Natural killer cell (primary cell): ENCODE measurements around the gene HOXD9. TPM values are rescaled to one million over a fixed set of nuclear protein-coding genes. Genes with fewer than 3 reads are reported as not detected.

ENCODE experiments used
- ATAC-seq, 3 donors: fragments of 150-1000 bp in 2 of 3; fragments of 200-7000 bp in 1 of 3; cut with Tn5 transposase; 1 replicate in 1 of 3; 2 replicates in 2 of 3; pipeline ENCODE4 v1.10.0; 2021; ENCODE audit warnings: mild to moderate bottlenecking in 2 of 3, moderate library complexity in 2 of 3
- DNase-seq, 2 donors: peaks; one replicate each; pipeline versions ENCODE4 v3.0.0 to v3.0.0-alpha.2; 2013 to 2021; ENCODE audit warnings: mixed read lengths in 1 of 2
- H3K27ac ChIP-seq: one replicate; pipeline ENCODE4 v1.5.1; 2013; ENCODE audit warnings: mild to moderate bottlenecking, low read length
- H3K27me3 ChIP-seq: one replicate; pipeline ENCODE4 v1.6.1; 2013; ENCODE audit warnings: low read length; ENCODE audit not compliant: control insufficient read depth, insufficient read depth
- H3K36me3 ChIP-seq: one replicate; pipeline ENCODE4 v1.6.1; 2013; ENCODE audit warnings: low read length; ENCODE audit not compliant: control insufficient read depth, insufficient read depth
- H3K4me1 ChIP-seq: one replicate; pipeline ENCODE4 v1.6.1; 2013; ENCODE audit warnings: low read length; ENCODE audit not compliant: control insufficient read depth, insufficient read depth
- H3K4me3 ChIP-seq: one replicate; pipeline ENCODE4 v1.5.1; 2013; ENCODE audit warnings: low read length
- H3K9me3 ChIP-seq: one replicate; pipeline ENCODE4 v1.6.1; 2013; ENCODE audit warnings: low read length; ENCODE audit not compliant: control insufficient read depth, insufficient read depth
- H3K27ac Mint-ChIP-seq, 2 donors: one replicate each; pipeline ENCODE4 v1.8.0; 2022; ENCODE audit warnings: mild to moderate bottlenecking in 2 of 2, mixed read lengths in 2 of 2, moderate library complexity in 1 of 2
- H3K27me3 Mint-ChIP-seq, 2 donors: one replicate each; pipeline ENCODE4 v1.8.0; 2022; ENCODE audit warnings: low read depth in 2 of 2, mixed read lengths in 2 of 2
- H3K36me3 Mint-ChIP-seq: one replicate; pipeline ENCODE4 v1.8.0; 2022; ENCODE audit warnings: mixed read lengths
- H3K4me1 Mint-ChIP-seq, 2 donors: one replicate each; pipeline ENCODE4 v1.8.0; 2022; ENCODE audit warnings: mixed read lengths in 2 of 2
- H3K4me3 Mint-ChIP-seq: one replicate; pipeline ENCODE4 v1.8.0; 2022; ENCODE audit warnings: mild to moderate bottlenecking, moderate library complexity, mixed read lengths
- H3K9me3 Mint-ChIP-seq, 2 donors: one replicate each; pipeline ENCODE4 v1.8.0; 2022; ENCODE audit warnings: mixed read lengths in 2 of 2
- CTCF ChIP-seq: fragments of 200-600 bp; IDR thresholded peaks from one replicate; pipeline ENCODE4 v1.8.0; 2022; ENCODE audit warnings: antibody characterized with exemption
- WGBS: methylation state at CpG from one replicate; pipeline ENCODE4 v1.1.7; 2013; ENCODE audit warnings: missing lambda C conversion rate; ENCODE audit not compliant: insufficient coverage; 5-methylcytosine and 5-hydroxymethylcytosine counted together
- intact Hi-C: fragments of 100-400 bp; cut with micrococcal nuclease; formaldehyde crosslinking; loops from one replicate; pipeline ENCODE4 v1.14.2; 2022
- total RNA-seq, 4 donors: library from RNA; stranded (reverse); fragments of 120-200 nt in 1 of 4; gene quantifications; one replicate each; pipeline versions ENCODE4 v1.2.3 to v1.2.4, GENCODE V29; 2013 to 2022

Gene HOXD9
- total RNA-seq, 3 donors from 2014 or later (not counting 1 experiment from before 2014, with no cell fraction given): not detected

DNA sequence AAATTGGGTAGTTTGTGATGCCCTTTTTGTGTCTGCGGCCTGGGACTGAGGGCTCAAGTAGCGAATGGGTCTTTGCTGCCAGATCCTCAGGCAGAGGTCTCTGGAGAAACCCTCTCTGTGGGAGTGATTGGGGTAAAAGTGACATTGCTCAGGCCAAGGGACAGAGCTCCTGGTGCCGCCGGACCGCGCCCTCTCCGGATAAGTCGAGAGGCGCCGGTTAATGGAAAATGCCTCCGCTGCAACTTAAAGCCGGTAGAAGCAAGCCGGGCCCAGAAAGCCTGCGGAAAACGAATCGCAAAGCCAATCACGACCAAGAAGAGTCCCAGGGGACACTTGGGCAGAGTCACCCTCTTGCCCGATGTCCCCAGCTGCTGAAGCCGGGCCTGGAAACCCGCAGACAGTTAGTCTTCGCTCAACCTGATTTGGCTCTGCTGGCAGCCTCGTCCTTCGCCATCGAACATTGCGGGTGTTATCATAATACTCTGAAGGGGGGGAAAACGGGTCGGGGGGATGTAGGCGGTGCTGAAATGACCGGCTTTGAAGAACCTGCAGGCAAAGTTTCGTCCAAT is 23.3 kb upstream of the HOXD9 start:
- Histone ChIP-seq H3K27me3 (peaks cover 93% of the 10 kb centered on the region), H3K9me3 (peaks cover 6% of the 10 kb centered on the region), H3K36me3 (no peaks in the 10 kb centered on the region), H3K4me1 (peaks cover 18% of the 10 kb centered on the region), H3K27ac (no peak overlapping the region), H3K4me3 (no peak overlapping the region)
- H3K36me3 Mint-ChIP-seq: no peaks in the 10 kb centered on the region
- intact Hi-C loops: loop anchor here (5.0 kb wide), 1 partner anchor 847 kb away; no protein-coding TSS in a partner anchor
- peaks cover 78% of the 10 kb centered on the region in 2 donors for H3K27me3 Mint-ChIP-seq
- no peaks in the 10 kb centered on the region for H3K9me3 Mint-ChIP-seq
- no peak overlapping the region for H3K4me3 Mint-ChIP-seq
- TF ChIP-seq CTCF: no peak
- H3K4me1 Mint-ChIP-seq: peaks cover 18 to 22% of the 10 kb centered on the region in 2 donors
- ATAC-seq (no peak), DNase-seq (no peak)
- no peak overlapping the region for H3K27ac Mint-ChIP-seq
- WGBS: 13% methylated on average over 30 of the region's 30 CpGs

GRCh38 chr2:176099728-176100546 is 22.6 kb upstream of the HOXD9 start, which contains the start of gene HOXD12:
Gene HOXD12 (plus strand): TSS chr2:176099795. CDS start chr2:176099802, 7 bp downstream.
- TF ChIP-seq CTCF: no peak
- Histone ChIP-seq H3K4me3 (no peak within 1 kb of the TSS), H3K27ac (no peak within 1 kb of the TSS), H3K36me3 (no peaks in the 10 kb centered on the region), H3K4me1 (peaks cover 18% of the 10 kb centered on the region), H3K9me3 (peaks cover 6% of the 10 kb centered on the region), H3K27me3 (peaks cover 93% of the 10 kb centered on the region)
- H3K9me3 Mint-ChIP-seq: no peaks in the 10 kb centered on the region
- intact Hi-C loops: loop anchor here (5.0 kb wide), 1 partner anchor 848 kb away; no protein-coding TSS in a partner anchor
- DNase-seq: peak in 1 of 2 donors; percentile 10
- peaks cover 78 to 79% of the 10 kb centered on the region in 2 donors for H3K27me3 Mint-ChIP-seq
- H3K4me1 Mint-ChIP-seq: peaks cover 18 to 24% of the 10 kb centered on the region in 2 donors
- WGBS: 10% methylated on average over 70 of the region's 70 CpGs
- H3K36me3 Mint-ChIP-seq: no peaks in the 10 kb centered on the region
- no peak for ATAC-seq
- H3K27ac Mint-ChIP-seq: no peak within 1 kb of the TSS
- H3K4me3 Mint-ChIP-seq: peak within 1 kb of the TSS; percentile 25

DNA sequence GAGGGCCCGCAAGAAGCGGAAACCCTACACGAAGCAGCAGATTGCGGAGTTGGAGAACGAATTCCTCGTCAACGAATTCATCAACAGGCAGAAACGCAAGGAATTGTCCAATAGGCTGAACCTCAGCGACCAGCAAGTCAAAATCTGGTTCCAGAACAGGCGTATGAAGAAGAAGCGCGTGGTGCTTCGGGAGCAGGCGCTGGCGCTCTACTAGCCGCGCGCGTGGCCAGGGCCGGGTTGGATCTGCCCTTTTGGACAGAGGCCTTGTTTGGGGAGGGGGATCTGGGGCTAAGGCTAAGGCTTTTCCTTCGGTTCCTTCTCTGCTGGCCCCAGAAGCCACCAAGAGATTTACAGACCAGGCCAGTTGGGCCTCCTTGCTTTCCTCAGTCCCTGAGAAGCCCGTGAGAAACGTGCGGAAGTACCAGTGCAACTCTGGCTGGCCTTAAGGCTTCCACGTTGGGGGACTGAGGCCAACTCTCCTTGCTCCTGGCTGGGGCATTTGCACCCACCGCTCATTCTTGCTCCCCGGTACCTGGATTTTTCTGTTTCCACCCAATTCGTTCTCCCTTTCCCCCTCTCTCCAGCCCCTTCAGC is 21.9 kb upstream of the HOXD9 start:
- H3K27ac ChIP-seq: no peak overlapping the region
- Mint-ChIP-seq H3K27me3 (peaks cover 78 to 79% of the 10 kb centered on the region in 2 donors), H3K36me3 (no peaks in the 10 kb centered on the region), H3K4me3 (no peak overlapping the region), H3K27ac (no peak overlapping the region), H3K9me3 (no peaks in the 10 kb centered on the region), H3K4me1 (peaks cover 18 to 31% of the 10 kb centered on the region in 2 donors)
- no peak for TF ChIP-seq CTCF
- H3K27me3 ChIP-seq: peaks cover 93% of the 10 kb centered on the region
- ATAC-seq: no peak
- peaks cover 4% of the 10 kb centered on the region for H3K9me3 ChIP-seq
- 15% methylated on average over 28 of the region's 28 CpGs for WGBS
- no peaks in the 10 kb centered on the region for H3K36me3 ChIP-seq
- intact Hi-C loops: no loop called here
- no peak for DNase-seq
- no peak overlapping the region for H3K4me3 ChIP-seq
- peaks cover 18% of the 10 kb centered on the region for H3K4me1 ChIP-seq
